22Rv1 (cell line): ENCODE measurements around the gene CFAP210.
"Not testable (repeated sequence)": the region's sequence is repeated elsewhere in the genome, so short reads cannot be mapped to it uniquely, and the experiment has no call there.

Experiments
- H3K27ac ChIP-seq: fragments of 450-650 bp; 2 replicates; pipeline ENCODE4 v1.5.1; 2017
- ZFX ChIP-seq: fragments of 450-650 bp; IDR thresholded peaks from 2 replicates; pipeline ENCODE4 v1.6.1; 2017; ENCODE audit warnings: antibody characterized with exemption, borderline replicate concordance
- TF ChIP-seq, protein P1 (sequence below): fragments of 450-650 bp; IDR thresholded peaks from 2 replicates; pipeline ENCODE4 v1.5.1; 2017; ENCODE audit warnings: mild to moderate bottlenecking

The CFAP210 gene

DNA sequence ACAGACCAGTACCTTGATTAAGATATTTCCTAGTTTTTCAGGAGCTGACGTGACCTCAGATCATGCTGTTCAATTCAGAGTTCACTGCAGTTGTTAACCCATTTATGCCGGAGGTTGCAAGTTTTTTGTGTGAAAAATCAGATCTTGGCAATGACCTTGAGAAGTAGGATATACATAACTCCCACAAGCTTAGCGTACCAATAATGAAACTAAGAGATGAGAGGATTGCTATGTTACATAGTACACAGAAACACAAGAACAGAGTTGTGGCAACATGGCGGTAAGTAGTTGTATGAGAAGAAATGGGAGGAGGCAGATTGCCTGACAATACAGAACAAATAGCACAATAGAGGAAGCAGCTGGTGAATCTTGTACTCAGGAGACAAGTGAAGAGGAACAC lies 71.0 kb downstream of the CFAP210 start:
- TF ChIP-seq, protein P1, sequence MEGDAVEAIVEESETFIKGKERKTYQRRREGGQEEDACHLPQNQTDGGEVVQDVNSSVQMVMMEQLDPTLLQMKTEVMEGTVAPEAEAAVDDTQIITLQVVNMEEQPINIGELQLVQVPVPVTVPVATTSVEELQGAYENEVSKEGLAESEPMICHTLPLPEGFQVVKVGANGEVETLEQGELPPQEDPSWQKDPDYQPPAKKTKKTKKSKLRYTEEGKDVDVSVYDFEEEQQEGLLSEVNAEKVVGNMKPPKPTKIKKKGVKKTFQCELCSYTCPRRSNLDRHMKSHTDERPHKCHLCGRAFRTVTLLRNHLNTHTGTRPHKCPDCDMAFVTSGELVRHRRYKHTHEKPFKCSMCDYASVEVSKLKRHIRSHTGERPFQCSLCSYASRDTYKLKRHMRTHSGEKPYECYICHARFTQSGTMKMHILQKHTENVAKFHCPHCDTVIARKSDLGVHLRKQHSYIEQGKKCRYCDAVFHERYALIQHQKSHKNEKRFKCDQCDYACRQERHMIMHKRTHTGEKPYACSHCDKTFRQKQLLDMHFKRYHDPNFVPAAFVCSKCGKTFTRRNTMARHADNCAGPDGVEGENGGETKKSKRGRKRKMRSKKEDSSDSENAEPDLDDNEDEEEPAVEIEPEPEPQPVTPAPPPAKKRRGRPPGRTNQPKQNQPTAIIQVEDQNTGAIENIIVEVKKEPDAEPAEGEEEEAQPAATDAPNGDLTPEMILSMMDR: no peak
- no peak for TF ChIP-seq ZFX
- H3K27ac ChIP-seq: no peak overlapping the region

DNA sequence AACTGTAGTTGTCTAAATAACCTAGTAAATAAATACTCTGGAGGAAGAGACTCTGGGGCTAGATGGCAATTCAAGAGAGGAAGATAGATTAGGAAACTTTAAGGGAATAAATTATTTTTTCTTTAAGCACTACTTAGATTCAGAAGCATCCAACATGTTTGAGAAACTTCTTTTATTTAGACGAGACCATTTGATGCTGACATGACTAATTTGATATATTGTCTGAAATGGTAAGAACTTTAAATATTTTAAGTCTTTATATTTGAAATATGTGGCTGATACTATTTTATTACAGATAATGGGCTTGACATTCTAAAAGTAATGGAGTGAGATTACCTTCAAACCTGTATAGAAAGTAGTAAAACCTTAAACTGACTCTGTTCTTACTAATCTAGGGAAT lies 73.7 kb downstream of the CFAP210 start:
- H3K27ac ChIP-seq: no peak overlapping the region
- TF ChIP-seq ZFX: no peak
- TF ChIP-seq, protein P1: no peak

DNA sequence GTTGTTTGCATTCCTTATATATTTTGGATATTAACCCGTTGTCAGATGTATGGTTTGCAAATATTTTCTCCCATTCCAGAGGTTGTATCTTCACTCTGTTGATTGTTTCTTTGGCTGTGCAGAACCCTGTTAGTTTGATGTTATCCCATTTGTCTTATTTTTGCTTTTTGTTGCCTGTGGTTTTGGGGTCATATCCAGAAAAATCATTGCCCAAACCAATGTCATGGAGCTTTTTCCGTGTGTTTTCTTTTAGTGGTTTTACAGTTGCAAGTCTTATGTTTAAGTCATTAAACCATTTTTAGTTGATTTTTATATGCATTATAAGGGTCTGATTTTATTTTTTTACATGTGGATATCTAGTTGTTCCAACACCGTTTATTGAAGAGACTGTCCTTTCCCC lies 74.3 kb downstream of the CFAP210 start:
- no peak overlapping the region for H3K27ac ChIP-seq
- TF ChIP-seq ZFX: no peak
- TF ChIP-seq, protein P1: no peak

DNA sequence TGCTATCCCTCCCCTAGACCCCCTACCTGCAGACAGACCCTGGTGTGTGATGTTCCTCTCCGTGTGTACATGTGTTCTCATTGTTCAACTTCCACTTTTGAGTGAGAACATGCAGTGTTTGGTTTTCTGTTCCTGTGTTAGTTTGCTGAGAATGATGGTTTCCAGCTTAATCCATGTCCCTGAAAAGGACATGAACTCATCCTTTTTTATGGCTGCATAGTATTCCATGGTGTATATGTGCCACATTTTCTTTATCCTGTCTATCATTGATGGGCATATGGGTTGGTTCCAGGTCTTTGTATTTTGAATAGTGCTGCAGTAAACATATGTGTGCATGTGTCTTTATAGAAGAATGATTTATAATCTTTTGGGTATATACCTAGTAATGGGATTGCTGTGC lies 78.2 kb downstream of the CFAP210 start:
- not testable (repeated sequence) for H3K27ac ChIP-seq

DNA sequence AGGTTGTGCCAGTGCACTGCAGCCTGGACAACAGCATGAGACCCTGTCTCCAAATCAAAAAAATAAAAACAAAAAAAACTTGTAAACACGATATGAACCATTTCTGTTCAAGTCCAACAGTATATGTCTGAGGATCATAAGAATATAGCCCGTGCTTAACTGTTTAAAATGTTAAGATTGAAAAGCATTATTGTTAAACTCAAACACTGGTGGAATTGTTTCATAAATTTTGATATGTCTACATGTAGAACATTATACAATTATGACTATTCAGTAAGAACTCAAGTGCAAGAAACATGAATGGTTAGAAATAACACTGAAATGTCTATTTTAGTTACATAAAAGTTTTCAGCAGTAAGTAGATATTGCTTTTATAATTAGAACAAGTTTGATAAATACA lies 80.3 kb downstream of the CFAP210 start:
- no peak overlapping the region for H3K27ac ChIP-seq
- TF ChIP-seq, protein P1: no peak
- TF ChIP-seq ZFX: no peak

DNA sequence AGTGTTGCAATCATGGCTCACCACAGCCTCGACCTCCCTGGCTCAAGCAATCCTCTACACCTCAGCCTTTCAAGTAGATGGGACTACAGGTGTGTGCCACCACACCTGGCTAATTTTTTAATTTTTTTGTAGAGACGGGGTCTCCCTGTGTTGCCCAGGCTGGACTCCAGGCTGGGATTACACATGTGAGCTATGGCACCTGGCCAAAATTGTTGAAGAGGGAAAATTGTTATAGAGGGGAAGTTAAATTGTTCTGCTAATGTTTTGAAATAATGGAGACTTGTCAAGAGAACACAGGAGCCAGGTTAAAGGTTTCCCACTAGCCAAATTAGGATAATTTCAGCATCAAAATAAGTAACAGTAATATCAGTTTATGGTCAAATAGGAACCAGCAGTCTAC lies 84.9 kb downstream of the CFAP210 start:
- no peak for TF ChIP-seq ZFX
- TF ChIP-seq, protein P1: no peak
- H3K27ac ChIP-seq: no peak overlapping the region

DNA sequence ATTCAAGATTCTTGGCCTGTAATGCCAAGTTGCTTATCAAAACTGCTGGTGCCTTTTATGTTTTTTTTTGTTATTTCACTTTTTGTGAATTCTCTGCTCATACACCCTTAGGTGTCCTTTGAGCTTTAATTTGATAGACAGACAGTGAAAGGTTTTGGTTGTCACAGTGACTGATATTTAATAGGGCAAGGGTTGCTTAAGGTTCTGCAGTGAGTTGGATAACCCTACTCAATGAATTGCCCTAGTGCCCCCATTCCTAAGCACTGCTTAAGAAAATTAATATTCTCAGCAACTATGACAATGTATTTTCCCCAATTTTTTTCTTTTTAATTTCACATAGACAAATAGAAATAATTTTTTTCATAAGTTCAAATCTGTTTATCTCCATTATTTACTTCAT lies 94.6 kb downstream of the CFAP210 start:
- TF ChIP-seq, protein P1: no peak
- no peak for TF ChIP-seq ZFX

DNA sequence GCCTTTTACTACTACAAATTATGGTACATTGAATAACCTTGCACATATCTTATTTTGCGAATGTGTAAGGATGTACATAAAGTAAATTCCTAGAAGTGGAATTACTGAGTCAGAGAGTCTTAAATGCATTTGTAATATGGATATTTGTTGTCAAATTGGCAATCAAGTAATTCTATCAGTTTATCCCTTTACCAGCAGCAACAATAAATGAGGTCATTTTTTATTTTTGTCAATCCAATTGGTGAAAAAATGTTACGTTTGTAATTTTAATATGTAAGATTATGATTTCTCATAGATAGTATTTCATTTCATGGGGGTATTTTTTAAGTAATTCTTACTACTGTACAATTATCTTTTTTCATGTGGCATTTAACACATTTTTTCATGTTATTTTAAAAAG lies 95.2 kb downstream of the CFAP210 start:
- TF ChIP-seq, protein P1: no peak
- TF ChIP-seq ZFX: no peak
- no peak overlapping the region for H3K27ac ChIP-seq

More for the DNA sequence above, 94.6 kb downstream of the CFAP210 start:
- H3K27ac ChIP-seq: no peak overlapping the region

DNA sequence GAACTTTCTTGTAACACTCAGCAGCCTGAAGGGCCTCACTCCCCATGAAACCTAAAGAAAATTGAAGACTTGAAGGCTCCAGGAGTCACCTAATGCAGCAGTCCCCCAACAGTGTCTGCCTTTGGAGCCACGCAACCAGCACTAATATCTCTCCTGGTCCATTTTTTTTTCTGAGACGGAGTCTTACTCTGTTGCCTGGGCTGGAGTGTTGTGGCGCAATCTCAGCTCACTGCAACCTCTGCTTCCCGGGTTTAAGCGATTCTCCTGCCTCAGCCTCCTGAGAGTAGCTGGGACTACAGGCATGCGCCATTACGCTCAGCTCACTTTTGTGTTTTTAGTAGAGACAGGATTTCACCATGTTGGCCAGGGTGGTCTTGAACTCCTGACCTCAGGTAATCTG lies 97.7 kb downstream of the CFAP210 start:
- not testable (repeated sequence) for H3K27ac ChIP-seq
